ENCODE data around the gene UIMC1. TPM values are rescaled to one million over a fixed set of nuclear protein-coding genes. Genes with fewer than 3 reads are reported as not detected.
A peak's percentile ranks its signal among the peaks of the same experiment; 100 is the strongest.

Gene UIMC1
- total RNA-seq, 2 experiments from 2014 or later, result 53.4 to 54.6 TPM

DNA sequence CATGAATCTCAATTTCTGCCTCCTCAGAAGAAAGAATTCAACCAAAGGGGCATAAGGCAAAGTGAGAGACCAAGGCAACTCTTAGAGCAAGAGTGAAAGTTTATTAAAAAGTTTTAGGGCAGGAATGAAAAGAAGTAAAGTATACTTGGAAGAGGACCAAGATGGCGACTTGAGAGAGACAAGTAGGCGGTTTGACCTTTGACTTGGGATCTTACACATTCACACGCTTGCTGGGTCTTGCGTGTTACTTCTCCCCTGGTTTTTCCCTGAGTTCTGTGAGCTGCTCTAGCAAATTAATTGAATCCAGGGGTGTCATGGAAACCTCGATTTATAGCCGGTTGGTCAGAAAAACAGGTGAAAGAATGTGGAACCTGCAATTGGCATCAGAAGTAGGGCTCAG is 22.9 kb upstream of the UIMC1 start:
- CTCF ChIA-PET, result interaction anchor here (1.1 kb wide), 1 partner anchor 42 kb away, joined by 5 read pairs; no protein-coding TSS in a partner anchor
- intact Hi-C loops (cut with micrococcal nuclease), result no loop called here
- Mint-ChIP-seq H3K27me3 (ENCODE audit: low read depth) (no peaks in the 10 kb centered on the region), H3K4me3 (no peak overlapping the region), H3K27ac (no peak overlapping the region), H3K36me3 (ENCODE audit: low read depth) (peaks cover 39% of the 10 kb centered on the region), H3K9me3 (peaks cover 5% of the 10 kb centered on the region), H3K4me1 (ENCODE audit: low read depth) (peaks cover 29% of the 10 kb centered on the region)
- DNase-seq, result no peak

DNA sequence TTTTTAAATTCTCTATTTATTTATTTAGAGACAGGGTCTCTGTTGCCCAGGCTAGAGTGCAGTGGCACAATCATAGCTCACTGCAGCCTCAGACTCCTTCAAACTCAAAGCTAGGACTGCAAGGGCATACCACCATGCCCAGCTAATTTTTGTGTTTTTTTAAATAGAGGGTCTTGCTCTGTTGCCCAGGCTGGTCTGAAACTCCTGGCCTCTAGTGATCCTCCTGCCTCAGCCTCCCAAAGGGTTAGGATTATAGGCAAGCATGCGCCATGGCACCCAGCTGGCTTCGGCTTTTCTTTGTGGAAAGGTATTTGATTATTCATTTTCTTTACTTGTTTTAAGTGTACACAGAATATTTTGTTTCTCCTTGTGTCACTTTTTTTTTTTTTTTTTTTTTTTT is 21.1 kb upstream of the UIMC1 start:
- Mint-ChIP-seq H3K27ac (no peak overlapping the region), H3K27me3 (ENCODE audit: low read depth) (no peaks in the 10 kb centered on the region), H3K9me3 (peaks cover 5% of the 10 kb centered on the region), H3K4me1 (ENCODE audit: low read depth) (peaks cover 34% of the 10 kb centered on the region), H3K4me3 (no peak overlapping the region), H3K36me3 (ENCODE audit: low read depth) (peaks cover 42% of the 10 kb centered on the region)
- DNase-seq, result no peak
- intact Hi-C loops (cut with micrococcal nuclease), result no loop called here
- CTCF ChIA-PET, result interaction anchor here (0.6 to 0.7 kb wide), 2 partner anchors 17 to 367 kb away, joined by 3 read pairs; no protein-coding TSS in a partner anchor

DNA sequence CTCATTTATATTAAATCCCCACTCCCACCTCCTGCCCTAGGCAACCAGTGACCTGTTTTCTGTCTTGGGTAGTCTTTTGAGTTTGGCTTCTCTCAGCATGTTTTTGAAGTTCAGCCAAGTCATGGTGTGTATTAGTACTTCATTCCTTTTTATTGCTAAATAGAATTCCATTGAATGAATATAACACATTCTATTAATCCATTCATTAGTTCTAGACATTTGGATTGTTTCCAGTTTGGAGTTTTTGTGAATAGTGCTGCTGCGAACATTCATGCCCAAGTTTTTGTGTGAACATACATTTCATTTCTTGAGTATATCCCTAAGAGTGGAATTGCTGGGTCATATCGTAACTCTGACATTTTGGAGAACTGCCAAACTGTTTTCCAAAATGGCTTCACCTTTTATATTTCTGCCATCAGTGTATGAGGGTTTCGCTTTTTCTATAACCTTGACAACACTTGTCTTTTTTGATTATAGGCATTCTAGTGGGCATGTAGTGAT is 18.6 kb upstream of the UIMC1 start:
- DNase-seq, result no peak
- Mint-ChIP-seq H3K4me3 (no peak overlapping the region), H3K4me1 (ENCODE audit: low read depth) (peaks cover 37% of the 10 kb centered on the region), H3K36me3 (ENCODE audit: low read depth) (peaks cover 35% of the 10 kb centered on the region), H3K27me3 (ENCODE audit: low read depth) (no peaks in the 10 kb centered on the region), H3K9me3 (no peaks in the 10 kb centered on the region), H3K27ac (no peak overlapping the region)
- intact Hi-C loops (cut with micrococcal nuclease), result no loop called here
- CTCF ChIA-PET, result no interaction called here

DNA sequence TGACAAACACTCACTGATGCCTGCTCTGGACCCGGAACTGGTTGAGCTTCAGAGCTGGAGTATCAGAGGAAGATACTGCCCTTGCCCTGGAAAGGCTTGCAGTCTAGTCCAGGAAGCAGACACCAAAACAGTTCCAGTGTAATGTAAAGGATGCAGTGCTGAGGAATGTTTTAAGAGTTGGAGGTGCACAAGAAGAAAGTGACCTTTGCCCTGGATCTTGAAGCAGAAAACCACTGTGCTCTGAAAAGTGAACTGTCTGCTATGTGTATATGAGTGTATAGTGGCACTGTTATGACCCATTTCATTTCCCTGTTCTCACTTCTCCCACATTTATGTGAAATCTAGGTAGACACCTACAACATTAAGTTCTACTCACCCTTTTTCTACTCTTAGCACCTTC is 18.0 kb upstream of the UIMC1 start:
- DNase-seq, result no peak
- H3K27ac Mint-ChIP-seq, result no peak overlapping the region
- intact Hi-C loops (cut with micrococcal nuclease), result loop anchor here (5.0 kb wide), 1 partner anchor 482 kb away; no protein-coding TSS in a partner anchor
- CTCF ChIA-PET, result no interaction called here
- H3K36me3 Mint-ChIP-seq (ENCODE audit: low read depth), result peaks cover 32% of the 10 kb centered on the region
- peaks cover 39% of the 10 kb centered on the region for H3K4me1 Mint-ChIP-seq (ENCODE audit: low read depth)
- H3K4me3 Mint-ChIP-seq, result peak overlapping the region; percentile 8
- no peaks in the 10 kb centered on the region for H3K9me3 Mint-ChIP-seq
- H3K27me3 Mint-ChIP-seq (ENCODE audit: low read depth), result no peaks in the 10 kb centered on the region

DNA sequence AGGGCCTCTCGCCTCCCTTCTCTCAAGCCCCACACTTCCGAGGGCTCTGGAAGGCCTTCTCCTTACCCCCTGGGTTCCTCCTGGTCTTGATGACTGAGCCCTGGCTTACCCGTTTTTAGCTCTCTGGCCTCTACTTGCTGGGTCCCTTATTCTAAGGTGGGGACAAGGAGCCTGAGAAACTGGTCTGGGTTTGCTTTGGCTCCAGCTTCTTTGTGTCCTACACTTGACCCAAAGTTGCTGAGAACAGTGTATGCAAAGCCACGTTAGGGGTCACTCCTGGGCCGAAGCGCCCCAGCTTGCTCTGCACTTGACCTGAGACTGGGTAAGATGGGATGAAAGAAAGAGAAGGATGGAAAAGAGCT is 16.7 kb upstream of the UIMC1 start:
- peak overlapping the region; percentile 88 for H3K27ac Mint-ChIP-seq
- H3K4me1 Mint-ChIP-seq (ENCODE audit: low read depth), result peaks cover 39% of the 10 kb centered on the region
- H3K4me3 Mint-ChIP-seq, result peak overlapping the region; percentile 99
- no peaks in the 10 kb centered on the region for H3K27me3 Mint-ChIP-seq (ENCODE audit: low read depth)
- H3K9me3 Mint-ChIP-seq, result no peaks in the 10 kb centered on the region
- CTCF ChIA-PET, result interaction anchor here (0.9 kb wide), 1 partner anchor 91 kb away, joined by 3 read pairs; no protein-coding TSS in a partner anchor
- intact Hi-C loops (cut with micrococcal nuclease), result loop anchor here (2.0 to 5.0 kb wide), 2 partner anchors 374 to 481 kb away; no protein-coding TSS in a partner anchor
- DNase-seq, result no peak
- peaks cover 24% of the 10 kb centered on the region for H3K36me3 Mint-ChIP-seq (ENCODE audit: low read depth)

DNA sequence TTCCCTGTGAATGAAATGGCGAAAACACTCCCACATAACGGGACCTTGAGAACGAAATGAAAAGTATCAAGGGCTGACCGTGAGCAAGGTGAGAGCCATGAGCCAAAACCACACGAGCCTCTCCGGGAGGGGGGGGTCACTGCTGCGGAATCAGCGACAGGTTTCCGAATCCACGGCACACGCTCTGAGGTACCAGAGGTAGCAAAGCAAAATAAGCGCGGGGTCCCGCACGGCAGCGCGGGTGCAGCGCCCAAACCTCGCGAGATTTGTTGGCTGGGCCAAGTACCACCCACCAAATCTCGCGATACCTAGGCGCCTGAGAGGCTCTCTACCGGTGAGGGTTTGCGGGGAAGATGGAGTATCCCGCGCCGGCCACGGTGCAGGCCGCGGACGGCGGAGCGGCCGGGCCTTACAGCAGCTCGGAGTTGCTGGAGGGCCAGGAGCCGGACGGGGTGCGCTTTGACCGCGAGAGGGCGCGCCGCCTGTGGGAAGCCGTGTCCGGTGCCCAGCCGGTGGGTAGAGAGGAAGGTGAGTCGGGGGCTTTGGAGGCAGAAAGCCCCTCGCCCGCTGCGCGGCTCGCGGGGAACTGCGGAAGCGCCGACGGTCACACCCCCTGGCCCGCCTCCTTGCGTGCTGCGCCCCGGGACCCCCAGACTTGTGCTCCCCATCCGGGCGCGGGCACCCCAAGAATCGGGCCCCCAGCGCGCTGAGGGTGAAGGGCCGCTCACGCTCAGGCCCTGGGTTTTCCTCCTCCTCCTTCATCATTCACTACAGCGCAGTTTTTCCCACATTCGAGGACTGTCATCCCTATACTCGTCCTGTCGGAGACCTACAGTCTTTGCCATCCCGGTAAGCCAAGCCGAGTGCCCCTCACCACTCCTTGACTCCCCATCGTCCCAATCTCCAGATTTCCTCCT is 16.1 kb upstream of the UIMC1 start, which contains the start of gene ZNF346:
TSS of gene ZNF346 (plus strand) at position 311 of the 917 bp plus-strand sequence. CDS start at position 354, 43 bp downstream.
- Mint-ChIP-seq H3K9me3 (no peaks in the 10 kb centered on the region), H3K27me3 (ENCODE audit: low read depth) (no peaks in the 10 kb centered on the region), H3K4me1 (ENCODE audit: low read depth) (peaks cover 39% of the 10 kb centered on the region), H3K36me3 (ENCODE audit: low read depth) (peaks cover 21% of the 10 kb centered on the region), H3K4me3 (peak within 1 kb of the TSS; percentile 99), H3K27ac (peak within 1 kb of the TSS; percentile 91)
- CTCF ChIA-PET, result interaction anchor here (0.5 to 1.0 kb wide), 5 partner anchors 17 to 684 kb away, joined by 3 to 6 read pairs (median 3); no protein-coding TSS in a partner anchor
- peak; percentile 95 for DNase-seq
- intact Hi-C loops (cut with micrococcal nuclease), result loop anchor here (1.0 to 5.0 kb wide), 4 partner anchors 16 to 480 kb away; partner anchors contain the start of gene UIMC1

DNA sequence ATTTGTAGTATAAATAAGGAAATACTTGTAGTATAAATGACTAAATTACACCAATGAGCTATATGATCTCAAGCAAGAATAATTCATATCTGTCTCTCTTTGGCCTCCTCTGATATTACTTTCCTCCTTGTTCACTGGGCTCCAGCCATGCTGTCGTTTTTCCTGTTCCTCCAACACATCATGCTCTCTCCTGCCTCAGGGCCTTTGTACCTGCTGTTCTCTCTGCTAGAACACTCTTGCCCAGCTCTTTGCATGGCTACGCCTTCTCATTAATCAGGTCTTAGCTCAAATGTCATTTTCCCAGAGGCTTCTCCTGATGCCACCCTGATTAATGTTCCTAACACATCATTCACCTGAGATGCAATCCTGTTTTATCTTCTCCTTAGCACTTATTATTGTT is 13.5 kb upstream of the UIMC1 start:
- intact Hi-C loops (cut with micrococcal nuclease), result loop anchor here (5.0 kb wide), 1 partner anchor 478 kb away; no protein-coding TSS in a partner anchor
- CTCF ChIA-PET, result interaction anchor here (0.7 to 1.6 kb wide), 6 partner anchors 15 to 362 kb away, joined by 3 to 15 read pairs (median 4); no protein-coding TSS in a partner anchor

DNA sequence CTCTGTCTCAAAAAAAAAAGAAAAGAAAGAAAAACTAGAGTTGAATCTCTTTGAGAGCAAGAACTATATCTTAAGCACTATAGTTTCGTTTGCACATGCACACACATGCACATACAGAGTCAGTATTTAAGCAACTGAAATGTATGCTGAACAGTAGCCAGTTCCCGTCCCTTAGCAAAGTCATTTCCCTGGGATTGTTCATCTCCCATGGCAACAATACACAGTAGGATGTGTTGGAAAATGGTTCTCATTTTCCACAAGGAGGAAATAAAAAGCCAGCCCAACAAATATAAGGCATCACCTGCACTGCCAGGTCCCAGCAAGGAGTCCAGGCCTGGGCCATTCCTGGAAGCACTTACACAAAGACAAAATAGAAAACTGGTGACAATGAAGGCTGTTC is 11.8 kb upstream of the UIMC1 start:
- no peak for DNase-seq
- Mint-ChIP-seq H3K4me1 (ENCODE audit: low read depth) (peaks cover 14% of the 10 kb centered on the region), H3K9me3 (no peaks in the 10 kb centered on the region), H3K4me3 (no peak overlapping the region), H3K27ac (no peak overlapping the region), H3K36me3 (ENCODE audit: low read depth) (peaks cover 5% of the 10 kb centered on the region), H3K27me3 (ENCODE audit: low read depth) (no peaks in the 10 kb centered on the region)
- intact Hi-C loops (cut with micrococcal nuclease), result no loop called here
- CTCF ChIA-PET, result no interaction called here

More for the DNA sequence above, 13.5 kb upstream of the UIMC1 start:
- Mint-ChIP-seq H3K4me3 (no peak overlapping the region), H3K27ac (no peak overlapping the region), H3K36me3 (ENCODE audit: low read depth) (peaks cover 12% of the 10 kb centered on the region), H3K27me3 (ENCODE audit: low read depth) (no peaks in the 10 kb centered on the region), H3K9me3 (no peaks in the 10 kb centered on the region), H3K4me1 (ENCODE audit: low read depth) (peaks cover 29% of the 10 kb centered on the region)
- DNase-seq, result no peak

DNA sequence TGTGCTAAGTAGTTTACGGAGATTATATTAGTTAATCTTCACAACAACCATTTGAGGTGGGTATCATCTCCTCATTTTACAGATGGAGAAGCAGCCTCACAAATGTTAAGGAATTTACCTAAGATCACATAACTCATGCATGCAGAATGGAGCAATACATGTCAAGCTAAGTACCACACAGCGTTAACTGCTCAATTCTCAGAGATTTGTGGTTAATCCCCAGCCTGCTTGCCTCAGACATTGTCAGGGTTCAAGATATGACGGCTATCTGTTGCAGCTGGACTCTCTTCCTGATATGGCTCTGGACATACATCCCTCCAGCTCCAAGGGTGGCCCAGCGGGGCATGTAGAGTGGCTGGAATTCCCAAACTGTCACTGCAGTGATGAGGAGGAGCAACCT is 8.6 kb upstream of the UIMC1 start:
- Mint-ChIP-seq H3K4me1 (ENCODE audit: low read depth) (peaks cover 2% of the 10 kb centered on the region), H3K9me3 (no peaks in the 10 kb centered on the region), H3K4me3 (no peak overlapping the region), H3K27me3 (ENCODE audit: low read depth) (no peaks in the 10 kb centered on the region), H3K27ac (no peak overlapping the region), H3K36me3 (ENCODE audit: low read depth) (no peaks in the 10 kb centered on the region)
- no peak for DNase-seq
- intact Hi-C loops (cut with micrococcal nuclease), result no loop called here
- CTCF ChIA-PET, result no interaction called here

DNA sequence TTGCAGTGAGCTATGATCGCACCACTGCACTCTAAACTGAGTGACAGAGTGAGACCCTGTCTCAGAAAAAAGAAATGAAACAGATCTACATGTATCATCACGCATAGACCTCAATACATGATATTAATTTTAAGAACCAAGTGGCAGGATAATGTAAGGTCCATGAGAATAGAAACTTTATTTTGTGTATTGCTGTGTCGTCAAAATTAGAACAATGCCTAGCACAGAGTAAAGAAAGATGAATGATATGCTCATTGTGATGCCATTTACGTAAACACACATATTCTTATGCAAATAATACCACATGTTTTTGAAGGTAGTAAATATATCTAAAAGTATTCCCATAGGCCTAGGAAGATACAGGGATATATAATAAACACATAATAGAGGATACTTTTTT is 3.6 kb upstream of the UIMC1 start:
- Mint-ChIP-seq H3K27ac (no peak overlapping the region), H3K4me1 (ENCODE audit: low read depth) (peaks cover 9% of the 10 kb centered on the region), H3K4me3 (no peak overlapping the region), H3K36me3 (ENCODE audit: low read depth) (no peaks in the 10 kb centered on the region), H3K9me3 (no peaks in the 10 kb centered on the region), H3K27me3 (ENCODE audit: low read depth) (no peaks in the 10 kb centered on the region)
- intact Hi-C loops (cut with micrococcal nuclease), result no loop called here
- CTCF ChIA-PET, result no interaction called here
- no peak for DNase-seq

DNA sequence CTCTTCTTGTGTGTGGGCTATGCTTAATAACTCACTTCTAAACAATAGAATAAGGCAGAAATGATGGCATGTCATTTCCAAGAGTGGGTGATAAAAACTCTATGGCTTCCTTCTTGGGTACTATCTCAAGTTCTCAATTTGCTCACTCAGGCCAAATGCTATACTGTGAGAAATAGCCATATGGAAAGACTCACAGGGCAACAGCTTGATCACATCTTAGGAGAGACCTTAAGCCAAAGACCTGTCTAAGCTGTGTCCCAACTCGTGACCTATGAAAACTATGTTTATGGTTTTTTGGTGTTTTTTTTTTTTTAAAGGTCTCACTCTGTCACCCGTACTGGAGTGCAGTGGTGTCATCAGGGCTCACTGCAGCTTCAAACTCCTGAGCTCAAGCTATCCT is 2.1 kb upstream of the UIMC1 start:
- H3K4me1 Mint-ChIP-seq (ENCODE audit: low read depth), result peaks cover 23% of the 10 kb centered on the region
- H3K36me3 Mint-ChIP-seq (ENCODE audit: low read depth), result no peaks in the 10 kb centered on the region
- H3K4me3 Mint-ChIP-seq, result no peak overlapping the region
- no peaks in the 10 kb centered on the region for H3K9me3 Mint-ChIP-seq
- no peaks in the 10 kb centered on the region for H3K27me3 Mint-ChIP-seq (ENCODE audit: low read depth)
- no peak overlapping the region for H3K27ac Mint-ChIP-seq
- CTCF ChIA-PET, result no interaction called here
- intact Hi-C loops (cut with micrococcal nuclease), result loop anchor here (5.0 kb wide), 1 partner anchor 471 kb away; the partner anchor contains the start of gene RNF44
- DNase-seq, result no peak

DNA sequence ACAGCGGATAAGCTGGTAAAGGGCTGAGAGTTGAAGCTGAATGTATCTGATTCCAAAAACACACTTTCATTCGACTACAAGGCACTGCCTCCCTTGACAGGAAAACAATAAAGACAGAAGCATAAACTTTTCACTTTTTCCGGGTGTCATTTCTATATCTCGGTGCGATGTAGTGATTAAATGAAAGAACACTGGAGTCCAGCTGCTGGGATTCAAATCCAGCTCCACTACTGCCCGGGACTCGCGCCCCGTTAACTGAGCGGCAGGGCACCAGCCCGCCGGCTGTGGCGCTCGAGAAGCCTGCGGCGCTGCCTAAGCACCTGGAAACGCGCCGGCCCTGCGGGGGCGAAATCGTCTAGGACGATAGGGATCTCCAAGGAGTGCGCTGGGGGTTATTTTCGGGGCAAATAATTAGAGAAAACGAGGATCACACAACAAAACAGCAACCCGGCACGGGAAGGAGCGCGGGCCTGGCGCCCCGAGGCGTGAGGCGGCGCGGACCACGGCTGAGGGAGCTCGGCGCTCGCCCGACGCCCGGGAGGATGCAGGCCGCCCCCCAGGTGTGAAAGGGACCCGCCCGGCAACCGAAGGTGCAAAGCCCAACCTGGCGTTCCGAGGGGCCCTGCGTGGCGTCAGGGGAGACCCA is 837 bp downstream of the UIMC1 start:
- peak overlapping the region; percentile 76 for H3K27ac Mint-ChIP-seq
- CTCF ChIA-PET, result interaction anchor here (0.8 to 1.9 kb wide), 6 partner anchors 14 to 345 kb away, joined by 3 to 15 read pairs (median 4); partner anchors contain the start of gene ZNF346
- H3K9me3 Mint-ChIP-seq, result no peaks in the 10 kb centered on the region
- no peaks in the 10 kb centered on the region for H3K27me3 Mint-ChIP-seq (ENCODE audit: low read depth)
- intact Hi-C loops (cut with micrococcal nuclease), result loop anchor here (1.0 to 5.0 kb wide), 4 partner anchors 17 to 616 kb away; partner anchors contain the start of genes NSD1, RNF44 and ZNF346
- peaks cover 32% of the 10 kb centered on the region for H3K4me1 Mint-ChIP-seq (ENCODE audit: low read depth)
- H3K36me3 Mint-ChIP-seq (ENCODE audit: low read depth), result peaks cover 2% of the 10 kb centered on the region
- peak; percentile 79 for DNase-seq
- peak overlapping the region; percentile 93 for H3K4me3 Mint-ChIP-seq

Data from activated naive CD4-positive, alpha-beta T cell treated with anti-CD3 and anti-CD28 coated beads for 36 hours (primary cell).